ENCODE results near the gene HID1.

- TF ChIP-seq CTCF (IDR thresholded peaks at IDR 0.05) (no peak), POLR2A (IDR thresholded peaks at IDR 0.05) (no peak)
Measured at GRCh38 chr17:74921026-74921681, 51.4 kb downstream of the HID1 start.
